Breast epithelium (tissue), 4 donors: ENCODE data around the gene BLOC1S6. TPM values are rescaled to one million over a fixed set of nuclear protein-coding genes. Genes with fewer than 3 reads are reported as not detected.

Experiments used
- DNase-seq, 2 donors: peaks; one replicate each; pipeline ENCODE4 v3.0.0-alpha.2; 2019; ENCODE audit warnings: low spot score in 2 of 2
- H3K27ac ChIP-seq, 2 donors: fragments of 200-600 bp; sonication (generic) in 1 of 2; one replicate each; pipeline ENCODE4 v1.5.1; 2016 to 2019; ENCODE audit warnings: mild to moderate bottlenecking in 1 of 2
- H3K27me3 ChIP-seq, 2 donors: fragments of 200-600 bp; sonication (generic) in 1 of 2; one replicate each; pipeline versions ENCODE4 v1.5.1 to v1.6.0; 2017 to 2019; ENCODE audit warnings: control low read depth in 1 of 2, mild to moderate bottlenecking in 1 of 2
- H3K36me3 ChIP-seq: fragments of 200-600 bp; one replicate; pipeline ENCODE4 v1.5.1; 2019
- H3K4me1 ChIP-seq, 2 donors: fragments of 200-600 bp; sonication (generic); one replicate each; pipeline ENCODE4 v1.5.1; 2016 to 2019; ENCODE audit warnings: control low read depth in 1 of 2
- H3K4me3 ChIP-seq, 3 donors: fragments of 200-600 bp; sonication (generic); 1 replicate in 2 of 3; 2 replicates in 1 of 3; pipeline ENCODE4 v1.5.1; 2016 to 2019; ENCODE audit warnings: mild to moderate bottlenecking in 3 of 3, moderate library complexity in 2 of 3
- H3K9me3 ChIP-seq, 2 donors: fragments of 200-600 bp; sonication (generic) in 1 of 2; one replicate each; pipeline ENCODE4 v1.5.1; 2016 to 2019; ENCODE audit warnings: control low read depth in 1 of 2
- CTCF ChIP-seq, 3 donors: fragments of 450-650 bp; IDR thresholded peaks; one replicate each; pipeline ENCODE4 v1.5.1; 2016 to 2017; ENCODE audit warnings: antibody characterized with exemption in 3 of 3, mild to moderate bottlenecking in 3 of 3, moderate library complexity in 3 of 3
- POLR2A ChIP-seq: fragments of 450-650 bp; IDR thresholded peaks from one replicate; pipeline ENCODE4 v1.6.1; 2016; ENCODE audit warnings: antibody characterized with exemption, mild to moderate bottlenecking, moderate library complexity
- POLR2AphosphoS5 ChIP-seq, 3 donors: sonication (generic); formaldehyde crosslinking; IDR thresholded peaks; one replicate each; pipeline ENCODE4 v1.6.1; 2017; ENCODE audit warnings: antibody characterized with exemption in 3 of 3
- intact Hi-C: fragments of 100-400 bp; cut with DNase I; formaldehyde crosslinking; loops from one replicate; pipeline ENCODE4 v1.15.1; 2023; ENCODE audit warnings: low total_unique reads
- total RNA-seq, 3 donors: library from RNA; depleted of rRNA; stranded (reverse); fragments of >200 nt; gene quantifications; one replicate each; pipeline ENCODE4 v1.1.0, GENCODE V29; 2016

Gene BLOC1S6
- total RNA-seq, 3 donors from 2014 or later, result 52.1 to 94.1 (median 68.5) TPM

GRCh38 chr15:45604326-45604725, 17.1 kb downstream of the BLOC1S6 start:
- no peaks in the 10 kb centered on the region for H3K9me3 ChIP-seq
- TF ChIP-seq CTCF (IDR thresholded peaks at IDR 0.05), result no peak
- no peak for TF ChIP-seq POLR2AphosphoS5 (IDR thresholded peaks at IDR 0.05)
- no peak for TF ChIP-seq POLR2A
- no peaks in the 10 kb centered on the region for H3K36me3 ChIP-seq
- intact Hi-C loops, result no loop called here
- DNase-seq, result no peak
- no peak overlapping the region for H3K27ac ChIP-seq
- no peaks in the 10 kb centered on the region for H3K27me3 ChIP-seq
- H3K4me1 ChIP-seq, result no peaks in the 10 kb centered on the region
- no peak overlapping the region for H3K4me3 ChIP-seq

- intact Hi-C loops, result no loop called here
- no peak for TF ChIP-seq POLR2AphosphoS5 (IDR thresholded peaks at IDR 0.05)
- Histone ChIP-seq H3K27me3 (no peaks in the 10 kb centered on the region), H3K9me3 (no peaks in the 10 kb centered on the region), H3K27ac (no peak overlapping the region), H3K36me3 (no peaks in the 10 kb centered on the region), H3K4me1 (no peaks in the 10 kb centered on the region), H3K4me3 (no peak overlapping the region)
- DNase-seq, result no peak
These were observed 19.2 kb downstream of the BLOC1S6 start for GRCh38 chr15:45606413-45606812.

- H3K27ac ChIP-seq, result no peak overlapping the region
- no peaks in the 10 kb centered on the region for H3K27me3 ChIP-seq
- H3K4me1 ChIP-seq, result no peaks in the 10 kb centered on the region
- no peak for TF ChIP-seq POLR2A
- no peak for TF ChIP-seq CTCF (IDR thresholded peaks at IDR 0.05)
- no peak for TF ChIP-seq POLR2AphosphoS5 (IDR thresholded peaks at IDR 0.05)
- H3K9me3 ChIP-seq, result no peaks in the 10 kb centered on the region
- H3K36me3 ChIP-seq, result no peaks in the 10 kb centered on the region
- H3K4me3 ChIP-seq, result no peak overlapping the region
- no peak for DNase-seq
- intact Hi-C loops, result no loop called here
These were observed 19.7 kb downstream of the BLOC1S6 start for GRCh38 chr15:45606841-45607240.

- H3K9me3 ChIP-seq, result no peaks in the 10 kb centered on the region
- DNase-seq, result no peak
- no peaks in the 10 kb centered on the region for H3K27me3 ChIP-seq
- H3K4me1 ChIP-seq, result no peaks in the 10 kb centered on the region
- intact Hi-C loops, result no loop called here
- no peak overlapping the region for H3K27ac ChIP-seq
- TF ChIP-seq CTCF (IDR thresholded peaks at IDR 0.05) (no peak), POLR2A (no peak), POLR2AphosphoS5 (IDR thresholded peaks at IDR 0.05) (no peak)
- H3K4me3 ChIP-seq, result no peak overlapping the region
- H3K36me3 ChIP-seq, result no peaks in the 10 kb centered on the region
These were observed 24.1 kb downstream of the BLOC1S6 start for GRCh38 chr15:45611305-45611704.

- Histone ChIP-seq H3K4me1 (no peaks in the 10 kb centered on the region), H3K27me3 (no peaks in the 10 kb centered on the region), H3K4me3 (no peak overlapping the region), H3K9me3 (no peaks in the 10 kb centered on the region), H3K36me3 (no peaks in the 10 kb centered on the region), H3K27ac (no peak overlapping the region)
- no peak for DNase-seq
- intact Hi-C loops, result no loop called here
- TF ChIP-seq POLR2AphosphoS5 (IDR thresholded peaks at IDR 0.05) (no peak), POLR2A (no peak), CTCF (IDR thresholded peaks at IDR 0.05) (no peak)
These were observed 25.7 kb downstream of the BLOC1S6 start for GRCh38 chr15:45612790-45613415.
